ENCODE results near the gene EPB41L3.

The EPB41L3 gene

GRCh38 chr18:5466256-5466655 is 77.5 kb downstream of the EPB41L3 start:
- TF ChIP-seq EP300 (IDR thresholded peaks at IDR 0.05; ENCODE audit: borderline replicate concordance), result no peak
- TF ChIP-seq FOXM1 (IDR thresholded peaks at IDR 0.05; ENCODE audit: borderline replicate concordance, low read depth), result no peak
- no peak for TF ChIP-seq REST (IDR thresholded peaks at IDR 0.05; ENCODE audit: low read depth)
- TF ChIP-seq NFIC (IDR thresholded peaks at IDR 0.05), result no peak
- TF ChIP-seq USF1 (IDR thresholded peaks at IDR 0.05), result no peak
- TF ChIP-seq RAD21 (IDR thresholded peaks at IDR 0.05; ENCODE audit: low read depth), result no peak
- no peak for TF ChIP-seq EGR1 (IDR thresholded peaks at IDR 0.05)
- no peak for TF ChIP-seq CEBPB (IDR thresholded peaks at IDR 0.05)
- TF ChIP-seq MAX (IDR thresholded peaks at IDR 0.05), result no peak
- no peak for TF ChIP-seq YY1 (IDR thresholded peaks at IDR 0.05; ENCODE audit: low read depth)
- TF ChIP-seq TCF12 (IDR thresholded peaks at IDR 0.05; ENCODE audit: low read depth), result no peak

- TF ChIP-seq ZBTB7A (IDR thresholded peaks at IDR 0.05; ENCODE audit: low read depth) (no peak), EGR1 (IDR thresholded peaks at IDR 0.05) (no peak), RAD21 (IDR thresholded peaks at IDR 0.05; ENCODE audit: low read depth) (no peak), MAX (IDR thresholded peaks at IDR 0.05) (no peak), FOXM1 (IDR thresholded peaks at IDR 0.05; ENCODE audit: borderline replicate concordance, low read depth) (no peak), CEBPB (IDR thresholded peaks at IDR 0.05) (no peak), REST (IDR thresholded peaks at IDR 0.05; ENCODE audit: low read depth) (no peak), YY1 (IDR thresholded peaks at IDR 0.05; ENCODE audit: low read depth) (no peak)
These were observed 79.5 kb downstream of the EPB41L3 start for GRCh38 chr18:5464251-5464650.

- TF ChIP-seq YY1 (IDR thresholded peaks at IDR 0.05; ENCODE audit: low read depth), result no peak
These were observed 80.0 kb downstream of the EPB41L3 start for GRCh38 chr18:5463831-5464230.

GRCh38 chr18:5463390-5463789 is 80.4 kb downstream of the EPB41L3 start:
- TF ChIP-seq USF1 (IDR thresholded peaks at IDR 0.05) (no peak), TEAD4 (IDR thresholded peaks at IDR 0.05) (no peak), RAD21 (IDR thresholded peaks at IDR 0.05; ENCODE audit: low read depth) (no peak), ZBTB7A (IDR thresholded peaks at IDR 0.05; ENCODE audit: low read depth) (no peak), TCF12 (IDR thresholded peaks at IDR 0.05; ENCODE audit: low read depth) (no peak), FOXM1 (IDR thresholded peaks at IDR 0.05; ENCODE audit: borderline replicate concordance, low read depth) (no peak), CREB1 (IDR thresholded peaks at IDR 0.05; ENCODE audit: low read depth) (no peak), MAX (IDR thresholded peaks at IDR 0.05) (no peak), EGR1 (IDR thresholded peaks at IDR 0.05) (no peak), YY1 (IDR thresholded peaks at IDR 0.05; ENCODE audit: low read depth) (no peak)

- TF ChIP-seq NFIC (IDR thresholded peaks at IDR 0.05), result no peak
- no peak for TF ChIP-seq TCF12 (IDR thresholded peaks at IDR 0.05; ENCODE audit: low read depth)
- no peak for TF ChIP-seq TAF1 (IDR thresholded peaks at IDR 0.05; ENCODE audit: low read depth)
- no peak for TF ChIP-seq RAD21 (IDR thresholded peaks at IDR 0.05; ENCODE audit: low read depth)
- TF ChIP-seq CEBPB (IDR thresholded peaks at IDR 0.05), result no peak
- TF ChIP-seq REST (IDR thresholded peaks at IDR 0.05; ENCODE audit: low read depth), result no peak
- TF ChIP-seq TEAD4 (IDR thresholded peaks at IDR 0.05), result no peak
- TF ChIP-seq FOXM1 (IDR thresholded peaks at IDR 0.05; ENCODE audit: borderline replicate concordance, low read depth), result no peak
These were observed 81.6 kb downstream of the EPB41L3 start for GRCh38 chr18:5462227-5462626.

Data from Ishikawa (cell line).